HG02678 (cell line): Measurements from ENCODE around the gene RNASE12.

Source experiments
- ATAC-seq: cut with Tn5 transposase; IDR thresholded peaks from one replicate; pipeline ENCODE4 v1.9.1; 2021; ENCODE audit warnings: mild to moderate bottlenecking, moderate library complexity; ENCODE audit not compliant: unreplicated experiment

The RNASE12 gene

GRCh38 chr14:20546877-20547276, 44.3 kb downstream of the RNASE12 start:
- no peak for ATAC-seq
